Measurements from ENCODE around the gene CCDC89. TPM values are rescaled to one million over a fixed set of nuclear protein-coding genes. Genes with fewer than 3 reads are reported as not detected.
A peak's percentile ranks its signal among the peaks of the same experiment; 100 is the strongest.

The CCDC89 gene
- total and polyA plus RNA-seq, 10 of the 15 experiments (the other 5 are each of a cell fraction or from before 2014, with no cell fraction given) = 0.11 to 0.15 TPM; not detected in 8

GRCh38 chr11:85665733-85666132 lies 20.3 kb downstream of the CCDC89 start:
- ChIA-PET SMC1A (ENCODE audit: uncharacterized antibody, unreplicated experiment) (interaction anchor here (0.8 to 1.4 kb wide), 2 partner anchors 12 to 43 kb away, joined by 3 read pairs; no protein-coding TSS in a partner anchor), POLR2A (interaction anchor here (1.7 kb wide), 1 partner anchor 29 kb away, joined by 4 read pairs; no protein-coding TSS in a partner anchor), RAD21 (ENCODE audit: unreplicated experiment) (no interaction called here), CTCF (interaction anchor here (0.6 to 4.0 kb wide), 2 partner anchors 18 to 814 kb away, joined by 3 to 21 read pairs; partner anchors contain the start of gene TMEM126A)
- Histone ChIP-seq H3K36me3 (ENCODE audit: control insufficient read depth in 2 of 2, insufficient read depth in 2 of 2, low read length in 1 of 2) (peaks cover 0 to 8% of the 10 kb centered on the region in 2 experiments; a peak in 1 of 4 replicates), H2AFZ (ENCODE audit: control insufficient read depth, low read depth, low read length) (peak overlapping the region; percentile 99), H3K27ac (ENCODE audit: control insufficient read depth, insufficient read depth) (no peak overlapping the region), H3K4me2 (ENCODE audit: control insufficient read depth, insufficient read depth) (peak overlapping the region; percentile 82), H3K9ac (ENCODE audit: control insufficient read depth, insufficient read depth, low read length) (no peak overlapping the region), H3K27me3 (replicated peaks in 1 of 2; ENCODE audit: control insufficient read depth in 2 of 2, insufficient read depth in 2 of 2, low read length in 1 of 2) (no peaks in the 10 kb centered on the region), H3K9me3 (replicated peaks; ENCODE audit: control insufficient read depth, insufficient read depth, low read length) (no peaks in the 10 kb centered on the region), H3K4me3 (no peak overlapping the region; the same call in 1 of the 2 replicates), H4K20me1 (ENCODE audit: control insufficient read depth, insufficient read depth) (peaks cover 10% of the 10 kb centered on the region; the same call in 1 of the 2 replicates), H3K4me1 (ENCODE audit: control insufficient read depth, insufficient read depth, low read length) (no peaks in the 10 kb centered on the region), H3K79me2 (ENCODE audit: control insufficient read depth, insufficient read depth, low read length) (peaks cover 45% of the 10 kb centered on the region)
- in situ Hi-C loops (cut with MboI) = no loop called here
- intact Hi-C loops (cut with micrococcal nuclease; ENCODE audit: unreplicated experiment) = loop anchor here (1.0 to 10.0 kb wide), 3 partner anchors 19 to 629 kb away; partner anchors contain the start of genes TMEM126A and TMEM126B
- 85% methylated on average over 5 of the region's 5 CpGs for WGBS (ENCODE audit: insufficient coverage, insufficient replicate concordance, low lambda C conversion rate, missing lambda C conversion rate)
- no peak for FAIRE-seq
- TF ChIP-seq, protein P1, sequence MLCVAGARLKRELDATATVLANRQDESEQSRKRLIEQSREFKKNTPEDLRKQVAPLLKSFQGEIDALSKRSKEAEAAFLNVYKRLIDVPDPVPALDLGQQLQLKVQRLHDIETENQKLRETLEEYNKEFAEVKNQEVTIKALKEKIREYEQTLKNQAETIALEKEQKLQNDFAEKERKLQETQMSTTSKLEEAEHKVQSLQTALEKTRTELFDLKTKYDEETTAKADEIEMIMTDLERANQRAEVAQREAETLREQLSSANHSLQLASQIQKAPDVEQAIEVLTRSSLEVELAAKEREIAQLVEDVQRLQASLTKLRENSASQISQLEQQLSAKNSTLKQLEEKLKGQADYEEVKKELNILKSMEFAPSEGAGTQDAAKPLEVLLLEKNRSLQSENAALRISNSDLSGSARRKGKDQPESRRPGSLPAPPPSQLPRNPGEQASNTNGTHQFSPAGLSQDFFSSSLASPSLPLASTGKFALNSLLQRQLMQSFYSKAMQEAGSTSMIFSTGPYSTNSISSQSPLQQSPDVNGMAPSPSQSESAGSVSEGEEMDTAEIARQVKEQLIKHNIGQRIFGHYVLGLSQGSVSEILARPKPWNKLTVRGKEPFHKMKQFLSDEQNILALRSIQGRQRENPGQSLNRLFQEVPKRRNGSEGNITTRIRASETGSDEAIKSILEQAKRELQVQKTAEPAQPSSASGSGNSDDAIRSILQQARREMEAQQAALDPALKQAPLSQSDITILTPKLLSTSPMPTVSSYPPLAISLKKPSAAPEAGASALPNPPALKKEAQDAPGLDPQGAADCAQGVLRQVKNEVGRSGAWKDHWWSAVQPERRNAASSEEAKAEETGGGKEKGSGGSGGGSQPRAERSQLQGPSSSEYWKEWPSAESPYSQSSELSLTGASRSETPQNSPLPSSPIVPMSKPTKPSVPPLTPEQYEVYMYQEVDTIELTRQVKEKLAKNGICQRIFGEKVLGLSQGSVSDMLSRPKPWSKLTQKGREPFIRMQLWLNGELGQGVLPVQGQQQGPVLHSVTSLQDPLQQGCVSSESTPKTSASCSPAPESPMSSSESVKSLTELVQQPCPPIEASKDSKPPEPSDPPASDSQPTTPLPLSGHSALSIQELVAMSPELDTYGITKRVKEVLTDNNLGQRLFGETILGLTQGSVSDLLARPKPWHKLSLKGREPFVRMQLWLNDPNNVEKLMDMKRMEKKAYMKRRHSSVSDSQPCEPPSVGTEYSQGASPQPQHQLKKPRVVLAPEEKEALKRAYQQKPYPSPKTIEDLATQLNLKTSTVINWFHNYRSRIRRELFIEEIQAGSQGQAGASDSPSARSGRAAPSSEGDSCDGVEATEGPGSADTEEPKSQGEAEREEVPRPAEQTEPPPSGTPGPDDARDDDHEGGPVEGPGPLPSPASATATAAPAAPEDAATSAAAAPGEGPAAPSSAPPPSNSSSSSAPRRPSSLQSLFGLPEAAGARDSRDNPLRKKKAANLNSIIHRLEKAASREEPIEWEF (IDR thresholded peaks at IDR 0.05; ENCODE audit: insufficient replicate concordance, low read depth, low read length) = no peak
- no peak for TF ChIP-seq IKZF2 (IDR thresholded peaks at IDR 0.05)
- no TSS peak for BruUV-seq (replicated peaks)
- ATAC-seq = no peak
- no peak for DNase-seq (ENCODE audit: low read depth, low spot score)

All from GM12878 (cell line).